Keratinocyte (primary cell): ENCODE measurements around the gene BBOX1.

Experiments used
- CTCF ChIP-seq, 3 experiments: IDR thresholded peaks in 1 of 3; conservative IDR thresholded peaks in 1 of 3; optimal IDR thresholded peaks in 1 of 3; 2 replicates in 2 of 3; 3 replicates in 1 of 3; pipeline versions ENCODE3 to v1.5.1; 2011; ENCODE audit warnings: low read length in 3 of 3, mild to moderate bottlenecking in 3 of 3, moderate library complexity in 2 of 3, control low read depth in 1 of 3, inconsistent platforms in 1 of 3; ENCODE audit not compliant: insufficient read depth in 2 of 3; ENCODE audit errors: extremely low read depth in 1 of 3
- EZH2 ChIP-seq: IDR thresholded peaks from one replicate; pipeline ENCODE4 v1.6.1; 2012; ENCODE audit warnings: inconsistent platforms, mild to moderate bottlenecking, low read length, moderate library complexity

GRCh38 chr11:27085111-27085510, 44.5 kb downstream of the BBOX1 start:
- TF ChIP-seq CTCF (optimal IDR thresholded peaks at IDR 0.05 in 1 of 3, IDR thresholded peaks at IDR 0.05 in 1 of 3, conservative IDR thresholded peaks at IDR 0.05 in 1 of 3; ENCODE audit: extremely low read depth in 1 of 3, insufficient read depth in 2 of 3, low read length in 3 of 3) (no peak), EZH2 (no peak)
